ENCODE results near the gene AK8. TPM values are rescaled to one million over a fixed set of nuclear protein-coding genes. Genes with fewer than 3 reads are reported as not detected.

The AK8 gene
- total RNA-seq, 1 donor from 2014 or later: 2.1 TPM

GRCh38 chr9:132875159-132875558, 2.9 kb downstream of the AK8 start:
- no peak for DNase-seq (ENCODE audit: low spot score in 2 of 2, unreplicated experiment in 2 of 2)
- Mint-ChIP-seq H3K36me3 (no peaks in the 10 kb centered on the region), H3K27me3 (ENCODE audit: low read depth) (peaks cover 5% of the 10 kb centered on the region), H3K9me3 (no peaks in the 10 kb centered on the region), H3K4me1 (peaks cover 3% of the 10 kb centered on the region), H3K4me3 (no peak overlapping the region), H3K27ac (no peak overlapping the region)
- no peak for TF ChIP-seq CTCF (IDR thresholded peaks at IDR 0.05; ENCODE audit: unreplicated experiment)

- no peak for TF ChIP-seq CTCF (IDR thresholded peaks at IDR 0.05; ENCODE audit: unreplicated experiment)
- Mint-ChIP-seq H3K4me1 (peaks cover 3% of the 10 kb centered on the region), H3K27ac (no peak overlapping the region), H3K27me3 (ENCODE audit: low read depth) (peaks cover 5% of the 10 kb centered on the region), H3K36me3 (no peaks in the 10 kb centered on the region), H3K9me3 (no peaks in the 10 kb centered on the region), H3K4me3 (no peak overlapping the region)
- no peak for DNase-seq (ENCODE audit: low spot score in 2 of 2, unreplicated experiment in 2 of 2)
These were observed 4.7 kb downstream of the AK8 start for GRCh38 chr9:132873403-132873802.

GRCh38 chr9:132869266-132869665, 8.8 kb downstream of the AK8 start:
- Mint-ChIP-seq H3K4me3 (no peak overlapping the region), H3K27ac (no peak overlapping the region), H3K27me3 (ENCODE audit: low read depth) (no peaks in the 10 kb centered on the region), H3K36me3 (no peaks in the 10 kb centered on the region), H3K4me1 (peaks cover 11% of the 10 kb centered on the region), H3K9me3 (no peaks in the 10 kb centered on the region)
- DNase-seq (ENCODE audit: low spot score in 2 of 2, unreplicated experiment in 2 of 2): no peak
- no peak for TF ChIP-seq CTCF (IDR thresholded peaks at IDR 0.05; ENCODE audit: unreplicated experiment)

- Mint-ChIP-seq H3K4me3 (no peak overlapping the region), H3K9me3 (no peaks in the 10 kb centered on the region), H3K27me3 (ENCODE audit: low read depth) (no peaks in the 10 kb centered on the region), H3K36me3 (no peaks in the 10 kb centered on the region), H3K4me1 (peaks cover 21% of the 10 kb centered on the region), H3K27ac (no peak overlapping the region)
- no peak for DNase-seq (ENCODE audit: low spot score in 2 of 2, unreplicated experiment in 2 of 2)
- no peak for TF ChIP-seq CTCF (IDR thresholded peaks at IDR 0.05; ENCODE audit: unreplicated experiment)
These were observed 11.2 kb downstream of the AK8 start for GRCh38 chr9:132866898-132867297.

- DNase-seq (ENCODE audit: low spot score in 2 of 2, unreplicated experiment in 2 of 2): no peak
- peaks cover 28% of the 10 kb centered on the region for H3K4me1 Mint-ChIP-seq
- no peaks in the 10 kb centered on the region for H3K9me3 Mint-ChIP-seq
- H3K36me3 Mint-ChIP-seq: no peaks in the 10 kb centered on the region
- H3K4me3 Mint-ChIP-seq: no peak overlapping the region
- no peak overlapping the region for H3K27ac Mint-ChIP-seq
- no peak for TF ChIP-seq CTCF (IDR thresholded peaks at IDR 0.05; ENCODE audit: unreplicated experiment)
- no peaks in the 10 kb centered on the region for H3K27me3 Mint-ChIP-seq (ENCODE audit: low read depth)
These were observed 13.4 kb downstream of the AK8 start for GRCh38 chr9:132864691-132865090.

- Mint-ChIP-seq H3K27ac (no peak overlapping the region), H3K9me3 (no peaks in the 10 kb centered on the region), H3K4me3 (no peak overlapping the region), H3K27me3 (ENCODE audit: low read depth) (no peaks in the 10 kb centered on the region), H3K4me1 (peaks cover 30% of the 10 kb centered on the region), H3K36me3 (no peaks in the 10 kb centered on the region)
- TF ChIP-seq CTCF (IDR thresholded peaks at IDR 0.05; ENCODE audit: unreplicated experiment): no peak
- DNase-seq (ENCODE audit: low spot score in 2 of 2, unreplicated experiment in 2 of 2): no peak
These were observed 13.8 kb downstream of the AK8 start for GRCh38 chr9:132864277-132864676.
